Cerebellar cortex (tissue), 1 donor: ENCODE results near the gene MFNG.
A peak's percentile ranks its signal among the peaks of the same experiment; 100 is the strongest.

Source experiments
- DNase-seq: peaks from one replicate; pipeline ENCODE4 v3.0.0-alpha.2; 2015; ENCODE audit warnings: low spot score

MFNG gene

DNA sequence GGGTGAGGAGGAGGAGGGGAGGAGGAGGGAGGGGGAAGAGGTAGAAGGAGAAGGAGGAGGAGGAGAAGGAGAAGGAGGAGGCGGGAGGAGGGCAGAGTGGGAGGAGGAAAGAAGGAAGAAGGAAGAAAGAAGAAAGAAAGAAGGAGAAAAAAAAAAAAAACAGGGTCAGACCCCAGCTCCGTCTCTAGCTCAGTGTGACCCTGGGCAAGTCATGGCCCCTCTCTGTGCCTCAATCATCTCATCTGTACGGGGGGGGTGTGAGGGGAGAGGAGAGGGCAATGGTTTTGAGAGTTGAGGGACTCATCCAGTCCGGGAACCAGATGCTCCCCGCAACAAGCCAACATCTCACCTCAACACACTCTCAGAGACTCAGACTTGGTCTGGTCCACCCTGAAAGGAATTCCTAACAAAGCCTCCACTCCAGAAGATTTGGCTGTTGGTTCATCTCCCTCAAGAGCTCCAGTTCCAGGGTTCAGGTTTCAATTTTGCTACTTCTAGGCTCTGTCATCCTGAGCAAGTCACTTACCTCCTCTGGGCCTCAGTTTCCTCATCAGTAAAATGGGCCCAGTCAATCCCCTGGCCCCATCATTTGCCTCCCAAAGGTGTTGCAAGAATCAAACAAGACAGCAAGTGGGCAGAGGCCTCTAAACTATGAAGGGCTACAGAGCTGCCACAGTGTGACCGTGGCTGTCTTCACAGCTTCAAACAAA lies 25.4 kb upstream of the MFNG start:
- DNase-seq, result no peak

DNA sequence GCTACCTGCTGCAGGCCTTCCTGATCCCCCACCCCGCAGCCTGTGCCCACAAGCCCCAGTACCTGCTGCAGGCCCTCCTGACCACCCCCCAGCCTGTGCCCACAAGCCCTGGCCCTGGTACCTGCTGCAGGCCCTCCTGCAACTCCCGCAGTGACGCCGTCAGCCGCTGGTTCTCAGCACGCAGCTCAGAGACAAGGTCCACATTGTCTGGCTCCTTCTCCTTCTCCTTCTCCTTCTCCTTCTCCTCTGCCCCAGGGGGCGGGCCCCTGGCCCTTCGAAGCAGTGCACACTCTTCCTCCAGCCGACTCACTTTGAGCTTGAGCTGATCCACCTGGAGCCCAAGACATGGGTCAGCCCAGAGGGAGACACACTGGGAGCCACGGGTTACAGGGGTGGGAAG lies 23.9 kb upstream of the MFNG start:
- DNase-seq, result no peak

- DNase-seq, result no peak
Observed at GRCh38 chr22:37509059-37509860, 23.1 kb upstream of the MFNG start.

GRCh38 chr22:37508431-37508992 lies 22.3 kb upstream of the MFNG start:
- no peak for DNase-seq

DNA sequence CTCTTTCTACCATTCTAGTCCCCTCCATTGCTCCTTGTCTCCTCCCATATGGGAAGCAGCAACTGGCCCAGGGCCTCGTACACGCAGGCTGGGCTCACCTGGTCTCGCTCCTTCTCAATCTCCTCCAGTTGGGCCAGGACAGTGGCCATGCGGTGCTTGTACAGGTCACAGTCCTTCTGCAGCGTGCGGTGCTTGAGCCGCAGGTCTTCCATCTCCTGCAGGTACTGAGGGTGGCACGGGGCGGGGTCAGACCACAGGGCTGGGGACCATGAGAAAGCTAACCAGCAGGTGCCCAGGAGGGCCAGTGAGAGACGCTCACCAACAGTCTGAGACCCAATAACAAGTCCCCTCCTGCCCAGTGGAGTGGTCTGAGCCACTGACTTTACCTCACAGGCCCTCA lies 21.5 kb upstream of the MFNG start:
- no peak for DNase-seq

- no peak for DNase-seq
Observed at GRCh38 chr22:37505989-37506388, 19.8 kb upstream of the MFNG start.

DNA sequence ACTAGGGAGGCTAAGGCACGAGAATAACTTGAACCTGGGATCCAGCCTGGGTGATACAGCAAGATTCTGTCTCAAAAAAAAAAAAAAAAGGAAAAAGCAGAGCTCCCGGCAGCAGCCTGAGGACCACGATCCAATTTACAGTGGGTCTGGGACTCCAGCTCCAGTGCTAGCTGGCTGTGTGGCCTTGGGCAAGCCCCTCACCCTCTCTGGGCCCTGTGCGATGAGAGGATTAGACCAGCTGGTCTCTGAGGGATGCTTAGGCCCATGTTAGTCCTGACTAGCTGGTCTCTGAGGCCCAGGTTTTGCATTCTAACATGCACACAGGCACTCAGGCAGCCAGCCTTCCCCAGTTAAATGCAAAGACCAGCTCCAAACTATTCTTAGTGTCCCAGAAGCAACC lies 19.4 kb upstream of the MFNG start:
- DNase-seq, result no peak

GRCh38 chr22:37504964-37505363 lies 18.8 kb upstream of the MFNG start:
- no peak for DNase-seq

DNA sequence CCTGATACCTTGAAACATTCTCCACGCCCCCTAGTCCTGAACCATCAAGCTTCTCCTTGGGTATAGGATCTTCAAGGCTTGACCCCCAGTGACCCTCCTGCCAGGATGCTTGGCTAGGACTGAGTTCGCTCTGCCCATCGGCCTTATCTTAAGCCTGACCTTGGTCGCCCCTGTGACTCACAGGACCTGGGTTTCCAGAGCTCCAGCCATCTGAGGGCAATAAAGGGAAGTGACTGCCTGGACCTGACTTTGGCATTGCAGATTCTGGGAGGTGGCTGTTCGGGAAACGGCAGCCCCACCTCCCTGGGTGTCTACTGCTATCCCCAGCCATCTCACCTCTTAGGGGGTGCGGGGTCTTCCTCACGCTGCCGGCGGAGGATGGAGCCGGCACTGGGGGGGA lies 17.7 kb upstream of the MFNG start:
- DNase-seq, result no peak

DNA sequence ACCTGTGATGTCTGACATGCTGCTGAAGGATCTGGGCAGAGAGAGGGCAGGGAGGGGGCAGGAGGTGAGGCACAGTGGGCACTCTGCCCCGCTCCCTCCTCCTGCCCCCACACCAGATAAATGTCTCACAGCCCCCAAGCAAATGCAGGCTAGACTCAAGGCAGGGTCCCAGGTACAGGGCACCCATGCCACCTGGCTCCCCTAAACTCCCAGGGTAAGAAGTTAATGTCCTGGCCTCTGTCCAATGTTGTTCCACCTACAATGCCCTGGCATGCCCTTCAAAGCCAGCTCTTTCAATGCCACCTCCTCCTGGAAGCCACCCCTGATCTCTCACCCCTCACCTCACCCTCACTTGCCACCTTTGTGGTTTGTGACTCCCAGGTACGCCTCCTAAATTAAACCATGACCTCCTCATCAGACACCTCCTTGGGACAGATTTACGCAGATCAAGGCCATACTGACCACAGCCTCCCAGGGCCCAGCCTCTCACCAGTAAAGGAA lies 17.0 kb upstream of the MFNG start:
- no peak for DNase-seq

DNA sequence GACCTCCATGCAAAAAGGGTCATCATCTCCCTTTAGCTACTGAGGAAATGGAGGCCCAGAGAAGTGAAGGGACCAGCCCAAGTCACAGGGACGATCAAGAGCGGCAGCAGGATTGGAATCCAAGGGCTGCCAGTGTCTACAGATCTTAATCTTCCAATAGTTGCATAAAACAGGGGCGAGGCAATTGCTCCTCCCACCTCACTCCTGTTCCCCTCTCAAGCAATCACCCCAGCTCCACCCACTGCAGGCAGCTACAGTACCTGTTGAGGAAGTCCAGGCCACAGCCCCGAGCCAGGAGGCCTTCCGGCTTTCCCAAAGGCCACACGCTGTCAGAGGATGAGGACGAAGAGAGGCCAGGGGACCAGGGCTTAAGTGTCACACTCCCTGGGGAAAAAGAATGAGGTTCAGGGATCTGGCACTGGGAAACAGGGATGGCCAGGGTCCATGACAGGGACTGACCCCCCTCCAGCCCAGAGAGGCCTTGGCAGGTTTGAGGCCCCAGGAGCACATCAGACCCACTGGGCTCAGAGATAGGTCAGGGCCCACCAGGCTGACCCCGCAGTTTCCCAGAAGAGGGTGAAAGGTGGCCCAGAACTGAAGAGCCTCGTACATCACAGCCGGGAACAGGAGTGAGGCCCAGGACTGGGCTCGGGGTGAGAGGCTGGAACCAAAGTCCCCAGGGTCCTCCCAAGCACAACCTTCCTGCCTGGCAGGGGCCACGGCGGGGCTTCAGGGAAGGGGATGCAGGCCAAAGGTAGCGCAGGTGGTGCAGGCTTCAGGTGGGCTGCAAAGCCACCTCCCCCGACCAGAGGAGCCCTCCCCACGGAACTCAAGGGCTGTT lies 16.4 kb upstream of the MFNG start:
- DNase-seq, result no peak

DNA sequence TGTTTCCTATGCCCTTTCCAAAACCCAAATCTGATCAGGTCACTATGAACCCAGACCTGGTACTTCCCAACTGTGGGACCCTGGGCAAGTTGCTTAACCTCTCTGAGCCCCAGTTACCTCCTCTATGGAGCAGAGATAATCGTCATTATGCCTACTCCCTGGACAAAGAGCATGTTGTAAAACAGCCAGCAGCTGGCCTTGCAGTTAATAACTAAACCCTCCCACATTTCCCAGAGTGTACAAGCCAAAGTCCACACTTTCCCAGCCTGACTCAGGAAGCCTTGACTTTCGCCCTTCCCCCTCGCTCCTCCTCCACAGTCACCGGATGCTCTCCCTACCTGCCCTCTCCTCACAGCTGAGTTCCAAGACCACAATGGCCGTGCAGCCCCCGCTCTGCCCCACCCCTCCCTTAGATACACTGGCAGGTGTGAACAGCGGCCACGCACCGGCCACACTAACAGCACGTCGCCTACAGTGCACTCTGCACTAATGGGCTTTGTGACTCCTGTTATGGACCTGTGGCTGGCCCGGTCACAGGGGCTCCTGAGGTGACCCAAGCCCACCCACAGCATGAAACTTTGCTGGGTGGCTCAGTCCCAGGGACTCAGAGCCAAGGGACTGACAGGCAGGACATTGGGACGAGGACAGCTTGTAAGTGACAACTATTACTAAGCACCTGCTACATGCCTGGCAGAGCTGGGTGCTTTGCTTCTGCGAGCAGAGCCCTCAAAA lies 15.6 kb upstream of the MFNG start:
- no peak for DNase-seq

DNA sequence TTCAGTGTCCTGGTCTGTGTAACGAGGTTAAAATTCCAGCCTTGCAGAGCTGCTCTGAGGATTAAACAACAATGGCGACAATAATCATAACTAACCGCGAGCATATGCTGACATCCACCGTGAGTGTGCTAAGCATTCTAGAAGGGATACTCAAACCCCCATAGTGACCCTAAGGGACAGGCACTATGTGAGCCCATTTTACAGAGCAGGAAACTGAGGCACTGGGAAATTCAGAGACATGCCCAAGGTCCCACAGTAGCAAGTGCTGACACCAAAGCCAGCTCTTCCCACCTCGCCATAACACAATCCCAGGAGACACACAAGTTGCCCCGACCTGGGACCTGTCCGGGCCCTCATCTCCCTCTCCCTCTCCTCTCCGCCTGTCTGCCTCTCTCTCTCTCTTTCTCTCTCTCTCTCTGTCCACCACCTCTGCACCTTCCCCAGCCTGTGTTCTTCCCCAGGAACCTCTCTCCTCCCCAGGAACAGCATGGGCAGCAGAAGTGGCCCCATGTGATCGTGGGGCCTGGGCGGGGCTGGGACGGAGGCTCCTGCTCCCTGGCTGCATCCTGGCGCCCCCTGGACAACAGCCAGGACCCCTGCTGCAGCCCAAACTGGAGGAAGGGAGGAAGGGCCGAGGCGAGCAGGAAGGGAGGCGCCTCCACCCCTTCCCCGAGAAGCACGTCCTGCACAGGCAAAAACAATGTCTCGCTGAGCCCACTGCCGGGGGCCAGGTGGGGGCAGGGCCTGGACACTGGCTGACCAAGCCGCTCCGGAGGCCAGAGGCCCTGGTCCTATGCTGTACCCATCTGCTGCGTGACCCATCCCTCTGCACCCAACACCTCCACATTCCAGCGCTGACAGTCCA lies 14.8 kb upstream of the MFNG start:
- no peak for DNase-seq

DNA sequence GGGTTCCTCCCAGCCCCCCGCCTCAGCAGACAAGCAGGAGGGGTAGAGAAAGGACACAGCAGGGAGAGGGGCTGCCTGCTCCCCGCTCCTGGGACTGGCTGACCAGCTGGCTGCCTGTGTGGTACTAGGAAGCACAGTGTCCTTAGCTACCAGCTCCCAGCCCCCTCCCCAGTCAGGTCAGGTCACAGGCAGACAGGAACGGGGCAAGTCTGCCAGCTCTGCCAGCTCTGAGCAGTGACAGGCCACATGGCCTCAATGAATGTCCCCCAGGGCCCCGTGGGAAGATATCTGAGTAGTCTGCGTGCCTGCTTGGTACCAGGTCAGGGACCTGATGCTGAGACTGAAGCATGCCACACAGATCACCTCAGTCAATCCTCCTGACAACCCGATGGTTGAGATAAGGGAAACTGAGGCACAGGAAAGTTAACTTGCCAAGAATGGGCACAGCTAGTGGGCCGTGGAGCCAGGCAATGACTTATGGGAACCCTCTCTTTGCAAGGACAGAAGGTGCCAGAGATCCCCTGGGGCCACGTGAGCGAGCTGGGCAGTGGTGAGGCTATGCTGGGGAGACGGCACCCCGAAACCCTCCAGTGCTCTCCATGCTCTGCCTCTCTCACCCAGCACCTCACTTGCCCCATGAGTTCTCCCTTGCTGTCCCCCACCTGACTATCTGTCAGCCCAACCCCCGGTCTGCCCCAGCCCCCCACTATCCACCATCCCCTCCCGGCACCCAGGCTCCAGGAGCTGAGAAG lies 13.8 kb upstream of the MFNG start:
- DNase-seq, result no peak

DNA sequence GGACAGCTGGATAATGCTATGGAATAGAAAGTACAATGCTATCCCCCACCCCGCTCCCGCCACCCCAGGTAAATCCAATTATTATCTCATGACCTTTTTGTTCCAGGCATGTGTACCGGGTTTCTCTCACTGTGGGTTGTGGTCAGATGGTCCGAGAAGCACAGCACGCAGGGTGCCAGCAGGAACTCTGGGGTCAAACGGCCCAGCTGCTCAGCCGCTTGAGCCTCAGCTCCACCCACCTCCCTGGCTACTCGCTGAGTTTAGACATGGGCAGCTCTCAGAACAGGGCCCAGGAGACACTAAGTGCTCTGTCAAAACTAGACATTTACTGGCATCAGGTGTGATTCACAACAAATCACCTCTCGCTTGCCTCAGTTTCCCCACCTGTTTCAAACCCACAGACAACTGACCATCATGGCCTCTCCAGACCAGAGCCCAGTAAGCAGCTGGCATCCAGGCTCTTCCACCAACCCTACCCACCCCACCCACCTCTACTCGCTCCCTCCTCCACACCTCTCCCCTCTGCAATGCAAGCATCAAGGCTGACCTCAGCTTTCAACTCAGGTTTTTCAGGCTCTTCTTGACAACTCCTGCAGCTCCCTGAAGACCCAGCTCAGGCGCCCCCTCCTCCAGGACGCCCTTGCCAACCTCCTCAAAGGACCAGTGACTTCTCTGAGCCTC lies 13.0 kb upstream of the MFNG start:
- DNase-seq, result no peak

DNA sequence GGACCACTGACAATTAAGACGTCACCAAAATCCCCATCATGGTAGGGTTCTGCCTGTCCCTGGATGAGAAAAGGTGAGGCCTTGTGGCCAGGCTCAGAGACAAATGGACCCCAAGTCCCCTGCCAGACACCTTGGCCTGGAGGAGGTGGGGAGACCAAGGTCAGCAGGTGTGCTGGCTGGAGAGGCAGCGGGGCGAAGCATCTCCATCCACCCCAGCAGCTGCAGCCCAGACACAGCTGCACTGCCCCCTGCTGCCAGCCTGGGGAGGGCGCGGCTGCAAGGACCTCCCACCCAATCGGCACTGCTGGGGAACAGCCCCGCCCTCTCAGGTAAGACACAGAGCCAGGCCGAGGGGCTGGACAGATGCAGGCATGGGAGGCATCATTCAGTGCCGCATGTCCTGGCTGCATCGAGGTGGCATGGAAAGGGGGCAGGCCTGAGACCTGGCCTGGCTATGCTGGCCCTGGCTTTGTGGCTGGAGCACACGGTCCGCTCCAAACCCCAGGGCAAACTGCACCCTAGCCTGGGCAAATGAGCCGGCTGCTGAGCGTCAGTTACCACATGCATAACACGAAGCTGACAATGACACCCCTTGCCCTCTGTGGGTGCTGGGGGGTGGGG lies 12.2 kb upstream of the MFNG start:
- peak; percentile 35 for DNase-seq

DNA sequence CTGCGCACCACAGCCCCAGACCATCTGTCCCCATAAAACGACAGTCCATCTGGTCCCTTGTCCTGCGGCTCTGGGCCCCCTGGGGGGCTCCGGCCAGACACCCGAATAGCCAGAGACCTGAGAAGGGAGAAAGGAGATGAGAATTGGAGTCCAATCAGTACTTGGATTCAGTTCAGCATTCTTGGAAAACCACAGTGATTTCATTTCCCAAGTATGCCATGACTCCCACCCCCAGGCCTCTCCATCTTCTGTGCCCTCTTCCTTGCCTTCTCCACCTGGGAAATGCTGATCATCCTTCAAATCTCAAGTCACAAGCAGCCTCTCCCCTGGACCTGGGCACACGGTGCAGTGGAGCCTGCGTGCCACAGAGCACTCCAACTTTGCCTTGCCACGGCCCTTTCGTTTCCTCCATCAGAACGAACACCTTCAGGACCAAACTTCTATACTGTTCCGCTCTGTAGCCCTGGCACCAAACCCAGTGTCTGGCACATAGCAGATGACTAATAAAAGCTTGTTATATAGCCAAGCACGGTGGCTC lies 10.9 kb upstream of the MFNG start:
- DNase-seq, result no peak

DNA sequence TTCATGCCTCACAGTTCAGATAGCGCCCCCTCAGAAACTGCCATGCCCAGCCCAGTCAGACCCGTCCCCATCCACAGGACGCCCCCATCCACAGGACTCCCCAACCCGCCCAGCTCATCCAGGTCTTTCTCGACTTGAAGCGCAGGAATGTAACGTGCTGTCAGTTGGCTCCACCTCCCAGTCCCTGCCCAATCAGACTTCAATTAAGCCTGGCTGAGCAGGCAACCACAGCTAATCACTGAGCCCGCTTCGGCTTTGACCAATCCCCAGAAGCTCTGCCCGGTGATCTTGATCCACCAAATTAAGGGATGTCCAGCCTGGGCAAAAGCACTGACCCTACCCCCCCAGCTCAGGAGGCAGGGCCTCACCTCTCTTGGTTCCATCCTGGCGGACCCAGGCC lies 10.5 kb upstream of the MFNG start:
- DNase-seq, result peak; percentile 32

DNA sequence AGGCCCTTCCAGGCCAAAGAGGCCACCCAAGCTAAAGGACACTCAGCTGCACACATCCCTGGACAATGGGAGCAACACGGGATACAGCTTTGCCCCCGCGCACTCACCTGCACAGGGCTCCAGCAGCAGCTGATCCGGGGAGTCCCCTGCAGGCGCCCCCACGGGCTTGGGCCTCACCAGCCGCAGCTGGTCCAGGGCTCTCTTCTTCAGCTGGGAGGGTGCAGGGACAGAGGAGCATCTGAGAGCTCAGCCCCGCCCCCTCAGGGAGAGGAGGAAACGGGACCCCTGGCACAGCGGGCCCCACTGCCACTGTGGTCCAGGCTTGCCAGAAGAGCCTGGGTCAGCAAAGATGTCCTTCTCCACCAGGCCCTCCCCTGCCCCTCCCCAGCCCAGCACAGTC lies 7.8 kb upstream of the MFNG start:
- no peak for DNase-seq
